GM21367 (cell line): ENCODE results near the gene ACSF2.
"Not testable (repeated sequence)": the region's sequence is repeated elsewhere in the genome, so short reads cannot be mapped to it uniquely, and the experiment has no call there.

ENCODE experiments used
- ATAC-seq: cut with Tn5 transposase; IDR thresholded peaks from one replicate; pipeline ENCODE4 v1.9.1; 2021; ENCODE audit not compliant: unreplicated experiment

The ACSF2 gene

GRCh38 chr17:50407921-50408320 lies 18.1 kb upstream of the ACSF2 start:
- ATAC-seq: no peak

DNA sequence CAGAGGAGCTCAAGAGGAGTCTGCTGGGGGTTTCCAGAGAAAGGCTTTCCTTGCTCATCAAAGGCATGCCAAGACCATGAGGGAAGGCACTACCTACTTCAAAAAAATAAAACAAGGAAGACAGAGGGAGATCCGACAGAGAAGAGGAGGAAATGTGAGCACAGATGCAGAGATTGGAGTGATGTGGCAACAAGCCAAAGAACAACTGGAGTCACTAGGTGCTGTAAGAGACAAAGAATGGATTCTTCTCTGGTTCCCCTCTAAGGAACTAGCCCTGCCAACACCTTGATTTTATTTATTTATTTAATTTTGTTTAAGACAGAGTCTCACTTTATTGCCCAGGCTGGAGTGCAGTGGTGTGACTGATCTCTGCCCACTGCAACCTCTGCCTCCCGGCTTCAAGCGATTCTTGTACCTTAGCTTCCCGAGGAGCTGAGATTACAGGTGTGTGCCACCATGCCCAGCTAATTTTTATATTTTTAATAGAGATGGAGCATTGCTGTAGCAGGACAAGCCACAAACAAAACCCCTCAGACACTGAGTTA lies 13.8 kb upstream of the ACSF2 start:
- ATAC-seq: no peak

GRCh38 chr17:50414808-50415207 lies 11.2 kb upstream of the ACSF2 start:
- ATAC-seq: no peak

DNA sequence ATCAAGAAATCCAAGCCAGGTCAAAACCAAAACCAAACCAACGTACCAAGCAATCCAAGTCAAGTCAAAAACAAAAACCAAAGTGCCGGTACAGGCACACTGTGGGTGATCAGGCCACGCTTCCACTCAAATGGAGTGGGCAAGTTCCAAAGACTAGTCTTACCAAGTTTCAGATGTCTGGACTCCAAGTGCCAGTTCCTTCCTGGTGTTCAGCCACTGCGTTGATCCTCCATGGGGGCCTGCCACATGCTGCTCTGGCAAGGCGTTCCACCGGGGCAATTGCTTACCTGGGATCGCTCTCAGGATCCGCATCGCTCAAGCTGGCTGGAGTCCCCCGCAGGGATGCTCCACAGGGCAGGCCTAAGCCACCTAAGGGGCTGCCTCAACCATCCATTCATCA lies 6.4 kb upstream of the ACSF2 start:
- not testable (repeated sequence) for ATAC-seq

DNA sequence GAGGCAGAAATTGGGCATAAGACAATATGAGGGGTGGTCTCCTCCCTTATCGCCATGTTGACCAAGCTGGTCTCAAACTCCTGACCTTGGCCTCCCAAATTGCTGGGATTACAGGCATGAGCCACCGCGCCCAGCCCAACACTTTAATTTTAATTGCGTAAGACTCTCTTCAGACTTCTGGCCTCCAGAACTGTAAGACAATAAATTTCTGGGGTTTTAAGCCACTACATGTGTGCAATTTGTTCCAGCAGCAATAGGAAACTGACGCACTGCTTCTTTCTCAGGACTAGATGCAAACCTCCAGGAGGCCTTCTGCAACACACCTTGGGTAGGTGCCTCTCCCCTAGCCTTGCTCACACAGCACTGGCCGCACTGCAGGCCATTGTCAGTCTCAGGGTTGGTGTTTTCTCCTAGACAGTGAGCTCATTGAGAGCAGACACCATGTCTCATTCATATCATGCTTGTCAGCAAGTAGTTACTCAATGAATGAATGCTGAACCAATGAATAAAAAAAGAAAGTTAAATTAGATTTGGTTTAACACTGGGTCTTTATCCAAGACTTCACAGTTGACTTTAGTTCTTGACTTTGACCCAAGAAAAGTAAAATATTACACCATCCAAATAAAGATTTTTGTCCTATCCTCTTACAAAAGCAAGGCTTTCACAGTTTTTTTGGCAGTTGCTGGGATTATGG lies 5.5 kb upstream of the ACSF2 start:
- ATAC-seq: no peak

GRCh38 chr17:50421308-50422051 lies 4.5 kb upstream of the ACSF2 start:
- no peak for ATAC-seq

DNA sequence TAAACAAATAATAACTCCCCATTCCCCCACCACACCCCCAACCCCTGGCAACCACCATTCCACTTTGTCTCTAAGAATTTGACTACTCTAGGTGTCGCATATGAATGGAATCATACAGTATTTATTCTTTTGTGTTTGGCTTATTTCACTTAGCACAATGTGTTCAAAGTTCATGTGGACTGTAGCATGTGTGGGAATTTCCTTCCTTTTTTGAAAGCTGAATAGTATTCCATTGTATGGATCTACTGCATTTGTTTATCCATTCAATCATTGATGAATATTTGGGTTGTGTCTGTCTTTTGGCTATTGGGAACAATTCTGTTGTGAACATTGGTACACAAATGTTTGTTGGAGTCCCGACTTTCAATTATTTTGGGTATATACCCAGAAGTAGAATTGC lies 3.3 kb upstream of the ACSF2 start:
- ATAC-seq: no peak

DNA sequence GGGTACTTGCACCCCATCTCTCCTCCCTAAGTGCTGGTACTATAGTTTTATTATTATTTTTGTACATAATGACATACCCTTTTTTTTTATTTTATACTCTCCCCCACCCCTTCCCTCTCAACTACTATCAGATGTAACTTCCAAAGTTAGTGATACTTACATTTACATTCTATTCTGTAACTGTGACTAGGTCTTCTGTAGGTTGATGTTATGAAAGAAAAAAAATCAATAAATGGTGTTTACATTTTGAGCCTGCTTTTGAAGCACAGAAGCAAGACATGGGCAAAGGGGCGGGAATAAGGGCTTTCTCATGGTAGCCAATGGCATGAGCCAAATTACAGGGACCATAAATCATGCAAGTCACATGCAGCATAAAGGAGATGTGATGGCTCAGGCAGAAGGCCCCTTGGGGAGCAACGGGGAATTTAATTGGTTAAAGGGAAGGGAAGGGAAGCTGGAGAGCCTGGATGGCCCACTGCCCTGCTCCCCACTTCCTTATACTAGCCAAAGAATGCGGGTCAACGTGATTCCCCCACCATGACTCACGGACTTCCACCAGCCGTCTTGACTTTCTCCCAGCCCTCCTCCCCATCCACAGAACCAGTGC lies 2.4 kb upstream of the ACSF2 start:
- ATAC-seq: no peak

- no peak for ATAC-seq
These were observed 1.6 kb upstream of the ACSF2 start for GRCh38 chr17:50424246-50424995.

GRCh38 chr17:50424996-50425681 lies 879 bp upstream of the ACSF2 start:
- ATAC-seq: no peak

GRCh38 chr17:50426472-50426782 lies 409 bp downstream of the ACSF2 start:
- no peak for ATAC-seq

- ATAC-seq: no peak
These were observed 1.1 kb downstream of the ACSF2 start for GRCh38 chr17:50426814-50427787.

DNA sequence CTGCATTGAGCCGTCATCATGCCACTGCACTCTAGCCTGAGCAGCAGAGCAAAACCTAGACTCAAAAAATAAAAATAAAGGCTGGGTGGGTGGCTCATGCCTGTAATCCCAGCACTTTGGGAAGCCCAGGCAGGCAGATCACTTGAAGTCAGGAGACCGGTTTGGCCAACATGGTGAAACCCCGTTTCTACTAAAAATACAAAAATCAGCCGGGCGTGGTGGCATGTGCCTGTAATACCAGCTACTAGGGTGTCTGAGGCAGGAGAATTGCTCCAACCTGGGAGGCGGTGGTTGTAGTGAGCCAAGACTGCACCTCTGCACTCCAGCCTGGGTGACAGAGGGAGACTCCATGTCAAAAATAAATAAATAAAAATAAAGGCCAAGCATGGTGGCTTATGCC lies 2.1 kb downstream of the ACSF2 start:
- not testable (repeated sequence) for ATAC-seq

- ATAC-seq: no peak
These were observed 2.9 kb downstream of the ACSF2 start for GRCh38 chr17:50428831-50429424.

GRCh38 chr17:50429793-50430192 lies 3.8 kb downstream of the ACSF2 start:
- no peak for ATAC-seq

DNA sequence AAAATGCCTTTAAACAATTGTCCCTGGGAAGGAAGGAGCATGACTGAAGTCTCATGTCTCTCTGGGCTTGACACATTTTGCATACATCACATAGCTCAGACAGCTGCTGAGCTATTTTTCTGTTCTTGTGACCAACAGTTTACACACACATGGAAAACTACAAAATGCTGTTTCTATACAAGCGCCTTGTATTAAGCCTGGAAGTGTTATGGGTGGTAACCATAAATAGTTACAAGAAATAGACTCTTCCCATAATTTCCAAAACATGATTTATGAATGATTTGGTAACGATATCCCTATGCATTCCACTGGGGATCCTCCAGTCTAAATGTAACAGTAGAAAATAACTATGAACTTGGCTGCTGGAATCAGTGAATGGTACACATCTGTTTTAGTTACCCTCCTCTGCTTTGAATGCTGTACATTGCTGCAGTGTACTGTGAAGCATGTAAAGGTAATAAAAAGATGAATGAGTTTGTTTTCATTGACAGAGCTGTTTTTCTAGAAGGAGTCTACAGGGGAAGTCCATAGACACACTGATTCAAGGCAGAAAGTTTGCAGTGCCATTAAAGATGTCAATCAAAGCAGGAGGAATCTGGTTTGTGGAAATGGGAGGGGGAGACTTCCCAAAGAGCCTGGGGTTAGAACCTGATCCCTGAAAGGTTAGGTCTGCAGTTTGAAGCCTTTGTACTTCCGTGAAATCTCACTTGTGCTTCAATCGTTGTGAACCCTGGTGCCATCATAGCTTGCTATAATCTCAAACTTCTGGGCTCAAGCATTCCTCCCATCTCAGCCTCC lies 5.0 kb downstream of the ACSF2 start:
- no peak for ATAC-seq

DNA sequence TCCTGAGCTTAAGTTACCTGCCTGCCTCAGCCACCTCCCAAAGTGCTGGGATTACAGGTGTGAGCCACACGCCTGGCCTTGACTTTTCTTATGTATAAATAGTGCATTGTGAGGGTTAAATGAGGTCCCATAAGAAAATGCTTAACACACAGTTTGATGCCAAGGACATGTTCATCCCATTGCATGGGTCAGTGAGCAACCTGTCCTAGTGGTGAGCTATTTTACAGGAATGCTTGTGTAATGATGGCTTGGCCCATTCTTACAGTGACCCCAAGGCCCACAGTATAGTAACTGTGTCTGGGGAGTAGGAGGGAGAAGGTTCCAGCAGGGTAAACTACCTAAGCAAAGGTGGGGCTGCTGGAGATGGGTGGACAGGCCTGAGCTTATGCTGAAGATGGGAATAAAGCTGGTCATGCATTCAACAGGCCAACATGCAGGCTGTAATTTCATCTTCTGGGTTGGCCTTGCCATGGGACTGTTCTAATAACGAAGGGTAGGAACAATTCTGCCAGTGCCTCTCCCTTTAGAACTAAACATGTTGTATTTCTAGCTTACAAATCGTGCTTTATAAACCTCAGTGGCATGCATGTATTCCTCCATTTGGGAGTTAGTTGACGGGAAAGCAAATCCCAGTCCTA lies 6.2 kb downstream of the ACSF2 start:
- ATAC-seq: no peak

DNA sequence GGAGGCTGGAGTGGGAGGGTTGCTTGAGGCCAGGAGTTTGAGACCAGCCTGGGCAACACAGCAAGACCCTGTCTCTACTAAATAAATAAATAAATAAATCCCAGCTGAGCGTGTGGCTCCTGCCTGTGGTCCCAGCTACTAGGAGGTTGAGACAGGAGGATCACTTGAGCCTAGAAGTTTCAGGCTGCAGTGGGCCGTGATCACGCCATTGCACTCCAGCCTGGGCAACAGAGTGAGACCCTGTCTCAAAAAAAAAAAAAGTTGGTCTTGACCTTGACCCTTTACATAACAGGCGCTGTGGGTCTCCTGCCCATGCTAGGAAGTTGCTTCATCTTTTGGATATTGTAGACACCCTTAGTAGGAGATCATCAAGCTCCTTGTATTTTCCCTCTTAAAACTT lies 11.4 kb downstream of the ACSF2 start:
- ATAC-seq: no peak
